Mucosa of gallbladder (tissue), 1 donor: ENCODE measurements around the gene ACSF3. TPM values are rescaled to one million over a fixed set of nuclear protein-coding genes. Genes with fewer than 3 reads are reported as not detected.
"Not testable (repeated sequence)": the region's sequence is repeated elsewhere in the genome, so short reads cannot be mapped to it uniquely, and the experiment has no call there.

Source experiments
- DNase-seq: peaks from one replicate; pipeline ENCODE4 v3.0.0-alpha.2; 2020; ENCODE audit warnings: low spot score
- total RNA-seq: library from RNA; stranded (reverse); gene quantifications from one replicate; pipeline ENCODE4 v1.2.1, GENCODE V29; 2021
- donor health status: DM: no; HTN: no; CAD: no.

ACSF3 gene
- total RNA-seq, 1 donor from 2014 or later: 63.4 TPM

DNA sequence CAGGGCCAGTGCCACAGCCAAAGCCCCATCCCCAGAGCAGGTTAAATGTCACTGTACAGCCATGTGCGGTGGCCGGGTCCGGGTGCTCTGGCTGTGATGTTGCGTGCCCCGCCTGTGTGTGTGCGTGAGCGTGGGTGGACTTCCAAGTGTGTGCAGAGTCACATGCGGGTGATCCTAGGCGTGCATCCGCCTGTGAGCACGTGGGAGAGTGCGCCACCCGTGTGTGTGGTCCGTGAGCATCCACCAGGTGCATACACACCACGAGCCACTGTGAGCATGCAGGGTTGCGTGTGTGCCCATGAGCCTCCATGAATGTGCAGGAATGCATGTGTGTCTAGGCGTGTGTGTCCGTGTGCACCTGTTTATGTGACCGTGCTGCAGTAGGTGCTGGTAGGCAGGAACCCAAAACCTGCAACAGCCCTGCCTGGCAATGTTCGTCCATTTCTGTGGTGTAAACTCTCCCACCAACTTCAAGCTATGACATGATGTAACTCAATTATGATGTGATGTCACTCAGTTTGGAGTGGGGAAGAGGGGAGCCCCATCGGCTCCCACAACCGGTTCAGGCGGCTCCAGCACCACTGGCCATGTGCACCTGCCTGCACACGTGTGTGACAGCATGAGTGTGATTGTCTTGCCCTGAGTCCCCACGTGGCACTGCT is 37.6 kb upstream of the ACSF3 start:
- DNase-seq: no peak

DNA sequence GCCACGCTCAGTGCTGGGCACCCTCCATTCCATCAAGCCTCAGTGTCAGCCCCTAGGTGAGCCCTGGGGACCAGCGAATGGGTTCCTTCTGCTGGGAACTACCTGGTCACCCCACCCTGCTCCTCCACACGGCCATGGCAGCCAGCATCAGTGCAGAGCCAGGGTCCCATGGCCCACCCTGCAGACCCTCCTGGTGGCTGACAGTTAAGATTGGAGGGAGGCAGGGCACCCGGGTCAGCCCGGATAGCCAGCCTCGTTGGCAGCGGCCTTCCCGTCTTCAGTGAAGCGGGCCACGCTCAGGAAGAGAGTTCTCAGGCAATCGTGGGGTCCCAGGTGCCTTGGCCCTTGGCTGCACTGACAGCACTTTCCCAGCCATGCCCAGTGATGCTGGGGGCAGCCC is 37.1 kb upstream of the ACSF3 start:
- DNase-seq: no peak

DNA sequence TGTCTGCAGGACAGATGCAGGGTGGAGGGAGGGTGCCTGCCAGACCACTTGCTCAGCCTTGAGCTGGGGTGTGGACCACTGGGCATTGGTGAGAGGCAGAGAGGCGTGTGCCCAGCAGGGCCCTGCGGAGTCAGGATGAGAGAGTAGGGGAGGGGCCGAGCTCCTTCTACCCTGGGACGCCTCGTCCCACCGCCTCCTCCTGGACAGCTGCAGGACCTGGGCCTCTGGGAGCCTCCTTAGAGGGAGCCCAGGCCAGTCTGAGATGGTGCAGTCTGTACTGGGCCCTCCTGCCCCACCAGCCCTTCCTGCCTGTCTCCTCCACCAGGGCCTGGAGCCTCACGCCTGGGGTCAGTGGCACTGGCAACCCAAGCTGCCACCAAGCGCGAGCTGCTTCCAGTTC is 35.9 kb upstream of the ACSF3 start:
- DNase-seq: no peak

DNA sequence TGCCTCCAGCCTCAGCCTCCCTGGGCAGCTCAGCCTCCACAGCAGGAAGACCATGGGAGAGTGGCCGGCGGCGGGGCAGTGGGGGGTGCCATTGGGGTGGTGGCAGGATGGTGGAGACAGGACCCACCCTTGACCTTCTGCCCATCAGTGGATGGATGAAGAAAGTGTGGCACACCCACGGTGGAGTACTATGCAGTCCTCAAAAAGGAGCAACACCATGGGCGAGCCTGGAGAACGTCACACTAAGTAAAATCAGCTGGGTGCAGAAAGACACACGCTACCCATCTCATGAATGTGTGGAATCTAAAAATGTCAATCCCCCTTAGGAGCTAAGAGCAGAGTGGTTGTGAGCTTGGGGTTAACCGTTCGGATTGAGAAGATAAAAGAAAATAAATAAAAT is 34.8 kb upstream of the ACSF3 start:
- no peak for DNase-seq

DNA sequence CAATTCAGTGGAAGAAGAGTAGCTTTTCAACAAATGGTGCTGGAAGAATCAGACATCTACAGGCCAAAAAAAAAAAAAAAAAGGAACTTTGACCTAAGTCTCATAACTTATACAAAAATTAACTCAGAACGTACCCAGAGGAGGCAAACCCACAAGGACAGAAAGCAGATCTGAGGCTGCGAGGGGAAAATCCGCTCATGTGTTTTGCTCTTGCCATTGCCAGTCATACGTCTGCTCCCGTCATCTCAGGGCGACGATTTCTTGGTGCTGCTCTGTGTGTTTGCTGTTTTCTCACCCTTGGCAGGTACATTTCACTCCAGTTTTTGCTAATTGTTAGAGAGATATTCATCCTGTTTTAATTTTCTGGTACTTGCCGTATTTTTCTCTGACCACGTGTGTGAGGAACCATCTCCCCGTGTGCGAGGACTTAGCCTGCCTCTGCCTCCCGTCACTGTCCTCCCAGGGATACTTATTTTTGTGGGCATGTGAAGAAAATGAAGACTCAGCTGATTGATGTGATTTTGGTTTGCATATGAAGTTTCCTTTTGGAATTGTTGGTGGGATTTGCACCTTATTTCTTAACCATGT is 33.4 kb upstream of the ACSF3 start:
- no peak for DNase-seq

DNA sequence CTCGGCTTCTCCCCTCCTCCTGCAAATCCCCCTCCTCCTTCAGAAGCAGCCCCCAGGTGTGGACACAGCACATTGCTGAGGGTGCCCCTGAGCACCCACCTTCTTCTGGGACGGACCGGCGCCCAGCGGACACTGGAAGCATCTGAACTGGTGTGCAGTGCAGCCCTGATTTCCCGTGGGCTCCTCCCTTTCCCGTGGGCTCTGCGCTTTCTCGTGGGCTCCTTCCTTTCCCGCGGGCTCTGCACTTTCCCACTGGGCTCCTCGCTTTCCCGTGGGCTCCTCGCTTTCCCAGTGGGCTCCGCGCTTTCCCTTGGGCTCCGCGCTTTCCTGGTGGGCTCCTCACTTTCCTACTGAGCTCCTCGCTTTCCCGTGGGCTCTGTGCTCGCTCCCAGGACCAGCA is 32.6 kb upstream of the ACSF3 start:
- DNase-seq: no peak

DNA sequence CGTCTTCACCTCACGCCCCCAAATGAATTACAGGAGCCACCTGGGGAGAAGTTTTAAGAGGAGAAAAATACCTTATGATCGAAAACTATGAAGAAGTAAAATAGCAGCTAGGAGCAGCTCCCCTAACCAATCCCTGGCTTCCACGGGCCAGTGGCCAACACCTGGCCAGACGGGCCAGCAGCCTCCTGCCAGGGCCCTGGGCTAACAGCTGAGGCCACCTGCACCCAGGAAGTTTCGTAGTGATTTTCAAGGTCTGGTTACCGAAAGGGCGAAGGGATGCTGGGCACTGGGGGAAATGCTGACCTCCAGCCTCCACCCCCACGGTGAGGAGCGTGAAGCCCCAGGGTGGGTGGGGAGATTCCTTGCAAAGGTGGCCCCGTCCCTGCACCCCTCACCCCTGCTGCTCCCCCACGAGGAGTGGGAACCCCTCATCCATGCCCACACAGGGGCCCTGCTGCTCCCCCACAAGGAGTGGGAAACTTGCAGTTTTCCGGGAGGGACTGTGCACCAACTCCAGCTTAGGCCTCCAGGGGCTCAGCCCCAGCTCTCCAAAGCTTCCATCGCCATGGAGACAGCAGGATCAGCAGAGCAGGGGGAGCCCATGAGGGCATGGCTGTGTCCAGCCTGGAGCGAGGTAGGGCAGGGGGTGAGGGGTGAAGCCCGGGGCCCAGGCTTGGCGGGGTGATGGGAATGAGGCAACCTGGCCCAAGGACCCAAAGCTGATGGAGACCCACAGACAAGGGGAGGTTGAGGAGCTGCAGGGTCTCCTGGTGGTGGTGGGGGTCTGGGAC is 31.9 kb upstream of the ACSF3 start:
- no peak for DNase-seq

DNA sequence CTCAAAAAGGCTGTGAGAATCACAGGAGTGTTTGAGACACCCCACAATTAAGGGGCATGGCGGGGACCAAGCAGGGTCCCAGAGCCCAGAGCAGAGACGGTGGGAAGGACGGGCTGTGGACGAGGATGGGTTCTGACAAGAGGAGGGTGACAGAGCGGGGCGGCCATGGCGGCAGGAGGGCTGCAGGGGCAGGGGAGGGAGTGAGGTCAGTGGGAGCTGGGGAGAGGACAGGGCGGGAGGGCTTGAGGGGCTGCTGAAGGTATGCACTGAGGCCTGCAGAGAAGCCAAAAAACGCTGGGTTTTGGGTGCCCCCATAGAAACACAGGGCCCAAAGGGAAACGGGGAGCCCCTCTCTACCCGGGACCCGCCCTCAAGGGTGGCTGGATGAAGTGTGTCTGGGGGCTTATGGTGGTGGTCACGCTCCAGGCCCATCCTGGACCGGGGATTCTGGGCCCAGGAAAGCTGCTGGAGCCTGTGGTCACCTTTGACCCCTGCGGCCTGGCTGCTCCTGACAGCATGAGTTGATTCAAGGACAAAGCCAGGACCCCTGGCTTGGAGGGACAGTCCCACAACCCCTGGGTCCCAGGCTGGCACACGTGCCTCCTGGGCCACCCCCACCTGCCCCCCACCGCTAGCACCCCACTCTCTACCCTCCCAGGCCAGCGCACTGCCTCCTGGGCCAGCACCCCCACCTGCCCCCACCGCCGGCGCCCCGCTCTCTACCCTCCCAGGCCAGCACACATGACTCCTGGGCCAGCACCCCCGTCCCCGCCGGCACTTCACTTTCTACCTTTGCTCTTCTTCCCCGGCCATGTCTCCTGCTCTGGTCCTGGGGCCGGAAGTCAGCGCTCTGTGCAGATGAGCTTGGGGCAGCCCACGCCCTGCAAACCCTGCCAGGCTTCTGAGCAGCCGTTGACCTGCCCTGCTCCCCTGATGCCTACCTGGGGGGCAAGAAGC is 31.0 kb upstream of the ACSF3 start:
- DNase-seq: no peak

DNA sequence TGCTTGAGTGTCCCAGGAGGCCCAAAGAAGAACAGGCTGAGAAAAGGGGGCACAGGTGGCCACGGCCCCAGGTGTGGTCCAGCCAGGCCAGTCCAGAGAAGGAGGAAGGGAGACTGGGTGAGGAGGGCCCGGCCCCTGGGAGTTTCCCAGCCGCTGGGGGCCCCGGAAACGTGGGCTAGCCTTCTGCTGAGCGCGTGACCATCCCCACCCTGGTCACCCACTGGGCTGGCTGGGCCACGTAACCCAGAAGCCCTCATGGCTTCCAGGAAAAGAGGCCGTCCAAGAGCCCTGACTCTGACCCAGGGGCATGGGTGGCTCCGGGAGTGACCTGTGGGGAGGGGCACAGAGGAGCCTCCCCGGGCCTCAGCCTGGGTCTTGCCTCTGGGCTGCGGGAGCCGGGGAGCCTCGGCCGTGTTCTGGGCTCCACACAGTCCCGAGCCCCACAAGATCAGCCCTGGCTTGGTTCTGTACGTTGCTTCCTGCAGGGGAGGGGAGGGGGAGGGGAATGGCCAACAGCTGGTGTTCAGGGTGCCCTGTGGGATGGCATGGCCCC is 29.8 kb upstream of the ACSF3 start:
- DNase-seq: no peak

DNA sequence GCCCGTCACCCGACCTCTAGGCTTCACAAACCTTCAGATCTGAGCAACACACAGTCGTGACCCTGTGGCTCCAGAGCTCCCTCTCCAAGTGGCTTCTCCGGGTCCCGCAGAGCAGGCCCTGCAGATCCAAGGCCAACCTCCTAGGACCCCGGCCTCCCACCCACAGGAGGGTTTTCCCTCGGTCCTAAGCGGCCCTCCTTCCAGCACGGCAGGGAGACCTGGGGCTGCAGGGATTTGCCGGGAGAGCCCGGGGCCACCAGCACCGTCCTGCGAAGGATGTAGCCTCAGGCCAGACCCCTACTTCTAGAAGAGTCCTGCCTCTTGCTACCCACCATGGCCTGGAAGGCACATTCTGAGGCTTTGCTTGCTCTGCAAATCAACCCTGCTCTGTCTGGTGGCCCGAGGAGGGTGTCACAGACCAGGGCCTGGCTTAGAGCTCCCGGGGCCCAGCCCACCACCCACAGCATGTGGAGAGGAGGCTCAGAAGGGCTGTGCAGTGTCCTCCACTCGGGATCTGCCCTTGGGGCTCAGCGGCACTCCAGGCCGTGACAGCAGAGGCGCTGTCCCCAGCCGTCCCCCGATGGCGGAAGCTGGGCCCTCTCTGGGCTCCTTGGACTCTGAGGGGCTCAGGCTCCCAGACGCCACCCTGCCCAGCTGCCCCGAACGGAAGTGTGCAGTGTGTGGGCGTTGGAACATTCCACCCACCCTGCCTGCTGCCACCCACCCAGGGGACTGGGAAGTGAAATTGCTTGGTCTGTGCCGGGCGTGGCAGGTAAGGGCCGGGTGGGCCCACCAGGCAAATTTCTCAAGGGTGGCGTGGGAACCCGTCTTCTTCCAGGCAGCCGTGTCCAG is 28.8 kb upstream of the ACSF3 start:
- no peak for DNase-seq

DNA sequence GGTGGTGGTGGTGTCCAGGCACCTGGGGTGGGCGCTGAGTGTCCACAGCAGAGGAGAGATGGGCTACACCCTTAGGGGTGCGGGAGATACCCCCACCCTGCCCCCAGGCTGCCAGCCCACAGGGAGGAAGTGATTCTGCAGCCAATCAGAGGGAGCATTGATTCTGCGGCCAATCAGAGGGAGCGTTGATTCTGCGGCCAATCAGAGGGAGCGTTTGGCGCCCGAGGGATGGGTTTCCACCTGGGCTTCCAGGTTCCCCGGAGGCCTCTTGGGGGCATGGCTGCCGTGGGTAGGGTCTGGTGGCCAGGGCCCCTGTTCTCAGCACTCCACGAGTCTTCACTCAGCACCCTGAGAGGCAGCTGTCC is 28.2 kb upstream of the ACSF3 start:
- no peak for DNase-seq

DNA sequence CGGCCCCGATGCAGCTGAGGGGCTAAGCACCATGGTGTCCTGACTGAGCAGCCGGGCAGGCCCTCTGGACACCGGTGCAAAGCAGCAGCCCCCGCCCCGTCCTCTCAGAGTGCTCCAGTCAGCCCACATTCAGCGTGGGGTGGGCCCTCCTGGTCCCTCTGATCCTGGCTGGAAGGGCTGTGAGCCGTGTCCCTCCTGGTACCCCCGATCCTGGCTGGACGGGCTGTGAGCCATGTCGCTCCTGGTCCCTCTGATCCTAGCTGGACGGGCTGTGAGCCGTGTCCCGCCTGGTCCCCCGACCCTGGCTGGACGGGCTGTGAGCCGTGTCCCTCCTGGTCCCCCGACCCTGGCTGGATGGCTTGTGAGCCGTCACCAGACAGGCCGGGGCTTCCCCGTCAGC is 26.9 kb upstream of the ACSF3 start:
- DNase-seq: no peak

DNA sequence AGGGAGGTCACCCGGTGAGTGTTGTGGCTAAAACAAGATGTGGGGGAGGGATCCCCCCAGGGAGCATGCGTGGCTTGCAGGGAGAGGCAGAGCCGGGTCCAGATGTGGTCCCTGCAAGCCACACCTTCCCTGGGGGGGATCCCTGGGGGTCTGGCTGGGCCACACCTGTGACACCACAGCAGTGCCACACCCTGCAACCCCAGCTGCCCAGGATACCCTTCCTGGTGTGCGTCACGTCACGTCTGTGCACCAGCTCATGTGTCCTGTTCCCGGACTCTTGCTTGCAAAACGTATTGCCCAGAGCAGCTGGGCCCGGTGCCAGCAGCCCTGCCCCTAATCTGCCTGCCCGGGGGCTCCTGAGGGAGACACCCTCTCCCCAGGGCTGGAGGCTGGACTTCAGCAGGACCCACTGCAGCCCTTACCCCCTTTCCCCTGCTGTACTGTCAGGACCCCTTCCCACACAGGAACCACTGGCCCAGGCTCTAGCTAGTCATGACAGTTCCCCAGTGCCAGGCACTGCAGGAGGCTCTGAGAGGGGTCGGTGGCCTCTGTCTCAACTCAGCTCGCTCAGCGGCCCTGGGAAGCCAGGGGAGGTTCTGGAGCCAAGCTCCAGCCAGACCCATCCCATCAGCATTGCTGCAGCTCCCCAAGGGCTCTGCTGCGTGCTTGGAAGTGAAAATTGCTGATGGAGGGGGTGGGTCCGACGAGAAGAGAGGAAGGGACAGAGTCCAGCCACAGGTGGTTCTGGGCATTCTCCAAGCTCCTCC is 25.8 kb upstream of the ACSF3 start:
- DNase-seq: no peak

DNA sequence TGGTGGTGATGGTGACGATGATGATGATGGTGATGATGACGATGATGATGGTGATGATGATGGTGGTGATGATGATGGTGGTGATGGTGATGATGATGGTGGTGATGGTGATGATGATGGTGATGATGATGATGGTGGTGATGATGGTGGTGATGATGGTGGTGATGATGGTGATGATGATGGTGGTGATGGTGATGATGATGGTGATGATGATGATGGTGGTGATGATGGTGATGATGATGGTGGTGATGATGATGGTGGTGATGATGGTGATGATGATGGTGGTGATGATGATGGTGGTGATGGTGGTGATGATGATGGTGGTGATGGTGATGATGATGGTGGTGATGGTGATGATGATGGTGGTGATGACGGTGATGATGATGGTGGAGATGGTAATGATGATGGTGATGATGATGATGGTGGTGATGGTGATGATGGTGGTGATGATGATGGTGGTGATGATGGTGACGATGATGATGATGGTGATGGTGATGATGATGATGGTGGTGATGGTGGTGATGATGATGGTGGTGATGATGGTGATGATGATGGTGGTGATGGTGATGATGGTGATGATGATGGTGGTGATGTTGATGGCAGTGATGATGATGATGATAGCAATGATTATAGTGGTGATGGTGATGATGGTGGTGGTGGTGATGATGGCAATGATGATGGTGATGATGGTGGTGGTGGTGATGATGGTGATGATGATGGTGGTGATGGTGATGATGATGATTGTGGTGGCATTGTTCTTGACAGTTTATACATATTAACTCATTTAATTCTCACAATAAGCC is 24.6 kb upstream of the ACSF3 start:
- DNase-seq: not testable (repeated sequence)

DNA sequence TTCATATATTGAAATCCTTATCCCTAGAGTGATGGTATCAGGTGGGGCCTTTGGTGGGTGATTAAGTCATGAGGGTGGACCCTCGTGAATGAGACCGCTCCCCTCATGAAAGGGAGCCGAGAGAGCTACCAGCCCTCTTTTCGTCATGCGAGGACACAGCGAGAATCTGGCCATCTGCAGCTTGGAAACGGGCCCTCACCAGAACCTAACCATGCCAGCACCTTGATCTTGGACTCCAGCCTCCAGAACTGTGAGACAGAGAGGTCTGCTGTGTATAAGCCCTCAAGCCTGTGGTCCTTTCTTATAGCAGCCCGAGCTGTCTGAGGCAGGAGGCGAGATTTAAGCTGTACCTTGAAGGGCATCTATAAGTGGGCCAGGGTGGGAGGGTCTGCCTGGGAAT is 23.7 kb upstream of the ACSF3 start:
- DNase-seq: no peak

DNA sequence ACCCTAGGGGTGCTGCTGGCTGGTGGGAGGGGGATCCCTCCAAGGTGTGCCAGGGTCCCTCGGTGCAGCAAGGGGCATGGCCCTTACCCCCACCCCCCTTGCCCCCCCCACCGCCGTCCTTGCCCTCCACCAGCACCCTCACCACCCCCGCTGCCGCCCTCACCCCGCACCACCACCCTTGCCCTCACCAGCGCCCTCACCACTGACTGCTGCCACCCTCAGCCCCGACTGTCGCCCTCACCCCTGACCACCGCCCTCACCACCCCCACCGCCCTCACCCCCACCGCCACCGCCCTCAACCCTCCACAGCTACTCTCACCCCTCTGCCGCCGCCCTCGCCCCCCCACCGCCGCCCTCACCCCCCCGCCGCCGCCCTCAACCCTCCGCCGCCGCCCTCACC is 23.1 kb upstream of the ACSF3 start:
- no peak for DNase-seq

DNA sequence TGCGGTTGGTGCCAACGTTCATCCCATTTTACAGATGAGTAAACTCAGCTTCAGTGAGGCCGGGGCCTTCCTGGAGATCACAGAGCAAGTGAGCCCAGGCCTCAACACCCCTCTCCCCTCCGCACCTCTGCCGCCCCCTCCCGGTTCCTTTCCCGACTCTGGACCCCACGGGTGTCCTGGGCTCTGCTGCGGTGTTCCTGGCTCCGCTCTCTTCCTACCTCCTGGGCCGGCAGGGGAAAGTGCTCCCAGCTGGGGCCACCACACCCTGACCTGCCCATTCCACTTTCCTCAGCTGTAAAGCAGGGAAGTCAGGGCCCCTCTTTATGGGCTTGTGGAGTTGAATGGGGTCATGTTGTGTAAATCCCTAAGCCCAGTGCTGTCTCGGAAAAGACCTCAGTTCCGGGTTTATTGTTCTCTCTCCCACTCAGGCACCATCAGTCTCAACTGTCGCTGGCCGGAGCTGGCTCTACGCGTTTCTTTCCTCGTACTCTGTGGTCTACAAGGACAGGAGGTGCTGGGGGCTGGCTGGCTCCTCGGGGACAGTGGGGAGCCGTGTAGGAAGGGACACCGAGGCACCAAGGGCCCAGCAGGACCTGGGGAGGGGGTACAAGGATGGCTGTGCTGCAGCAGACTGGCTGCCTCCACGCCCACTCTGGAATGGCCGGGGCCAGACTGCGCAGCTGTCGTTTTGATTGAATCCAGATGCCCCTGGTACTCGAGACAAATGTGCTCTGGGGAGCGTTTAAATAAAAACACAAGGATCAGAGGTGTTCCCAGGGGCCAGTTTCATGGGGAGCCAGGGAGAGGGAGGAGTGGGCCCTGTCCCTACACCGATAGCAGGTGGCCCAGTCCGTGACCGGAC is 21.7 kb upstream of the ACSF3 start:
- DNase-seq: peak; percentile 32

DNA sequence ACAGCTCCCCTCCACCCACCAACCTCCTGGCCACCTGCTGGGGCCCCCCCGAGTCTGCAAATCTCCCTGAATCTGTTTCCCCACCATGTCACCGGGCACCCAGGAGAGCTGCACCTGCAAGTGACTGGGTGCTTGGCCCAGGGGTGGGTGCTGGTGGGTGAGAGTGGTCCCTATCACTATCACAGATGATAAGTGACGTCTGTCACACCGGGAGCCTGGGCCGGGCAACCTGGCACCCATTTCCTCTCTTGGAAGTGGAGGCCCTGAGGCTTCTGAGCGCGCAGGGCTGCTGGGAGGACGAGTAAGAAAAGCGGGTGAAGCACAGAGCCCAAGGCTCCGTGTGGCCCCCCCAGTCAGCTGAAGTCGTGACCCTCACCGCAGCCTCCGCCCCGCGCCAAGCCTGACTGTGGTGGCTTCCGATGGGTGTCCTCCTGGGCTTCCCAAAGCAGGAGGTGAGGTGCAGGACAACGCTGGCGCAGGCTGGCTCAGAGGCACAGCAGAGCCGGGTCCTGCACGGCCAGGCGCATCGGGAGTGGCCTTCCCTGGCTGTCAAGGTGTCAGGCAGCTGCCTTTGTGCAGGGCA is 21.0 kb upstream of the ACSF3 start:
- no peak for DNase-seq
